Omental fat pad (tissue), 4 donors: ENCODE results near the gene ENPP4. TPM values are rescaled to one million over a fixed set of nuclear protein-coding genes. Genes with fewer than 3 reads are reported as not detected.
"Not testable (repeated sequence)": the region's sequence is repeated elsewhere in the genome, so short reads cannot be mapped to it uniquely, and the experiment has no call there.

Experiments used
- ATAC-seq: fragments of 150-250 bp; one replicate; pipeline ENCODE4 v1.9.1; 2016; ENCODE audit warnings: mild to moderate bottlenecking, moderate library complexity; ENCODE audit not compliant: low FRiP score
- DNase-seq: peaks from one replicate; pipeline ENCODE4 v3.0.0-alpha.2; 2019; ENCODE audit warnings: low spot score
- total RNA-seq, 4 donors: library from RNA; depleted of rRNA; stranded (reverse); fragments of >200 nt; gene quantifications; one replicate each; pipeline ENCODE4 v1.1.0, GENCODE V29; 2016
- TF ChIP-seq, protein P1 (sequence below), 3 donors: fragments of 450-650 bp; IDR thresholded peaks; one replicate each; pipeline ENCODE4 v1.5.1; 2016 to 2017; ENCODE audit warnings: antibody characterized with exemption in 3 of 3, mild to moderate bottlenecking in 3 of 3, moderate library complexity in 2 of 3

Gene ENPP4
- total RNA-seq, 4 donors from 2014 or later = 16.8 to 27.3 (median 21.8) TPM

DNA sequence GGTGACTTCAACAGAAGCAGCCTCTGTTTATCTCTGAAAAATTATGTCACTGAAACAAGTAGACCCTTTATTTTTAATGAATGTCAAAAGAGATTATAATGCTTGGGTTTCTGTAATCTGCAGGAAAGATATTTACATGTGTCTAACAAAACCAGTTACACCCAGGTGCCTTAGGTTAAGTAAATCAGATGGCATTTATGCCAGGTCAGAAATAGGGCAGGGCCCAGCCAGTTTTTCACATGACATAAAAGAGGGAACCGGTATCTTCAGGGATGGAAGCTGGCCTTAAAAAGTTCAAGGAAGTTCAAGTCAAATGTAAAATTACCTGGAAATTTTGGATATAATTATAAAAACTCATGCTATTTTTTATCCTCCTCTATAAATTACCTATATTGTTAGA lies 14.2 kb upstream of the ENPP4 start:
- ATAC-seq (no peak), DNase-seq (no peak)
- TF ChIP-seq, protein P1, sequence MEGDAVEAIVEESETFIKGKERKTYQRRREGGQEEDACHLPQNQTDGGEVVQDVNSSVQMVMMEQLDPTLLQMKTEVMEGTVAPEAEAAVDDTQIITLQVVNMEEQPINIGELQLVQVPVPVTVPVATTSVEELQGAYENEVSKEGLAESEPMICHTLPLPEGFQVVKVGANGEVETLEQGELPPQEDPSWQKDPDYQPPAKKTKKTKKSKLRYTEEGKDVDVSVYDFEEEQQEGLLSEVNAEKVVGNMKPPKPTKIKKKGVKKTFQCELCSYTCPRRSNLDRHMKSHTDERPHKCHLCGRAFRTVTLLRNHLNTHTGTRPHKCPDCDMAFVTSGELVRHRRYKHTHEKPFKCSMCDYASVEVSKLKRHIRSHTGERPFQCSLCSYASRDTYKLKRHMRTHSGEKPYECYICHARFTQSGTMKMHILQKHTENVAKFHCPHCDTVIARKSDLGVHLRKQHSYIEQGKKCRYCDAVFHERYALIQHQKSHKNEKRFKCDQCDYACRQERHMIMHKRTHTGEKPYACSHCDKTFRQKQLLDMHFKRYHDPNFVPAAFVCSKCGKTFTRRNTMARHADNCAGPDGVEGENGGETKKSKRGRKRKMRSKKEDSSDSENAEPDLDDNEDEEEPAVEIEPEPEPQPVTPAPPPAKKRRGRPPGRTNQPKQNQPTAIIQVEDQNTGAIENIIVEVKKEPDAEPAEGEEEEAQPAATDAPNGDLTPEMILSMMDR (IDR thresholded peaks at IDR 0.05) = no peak

DNA sequence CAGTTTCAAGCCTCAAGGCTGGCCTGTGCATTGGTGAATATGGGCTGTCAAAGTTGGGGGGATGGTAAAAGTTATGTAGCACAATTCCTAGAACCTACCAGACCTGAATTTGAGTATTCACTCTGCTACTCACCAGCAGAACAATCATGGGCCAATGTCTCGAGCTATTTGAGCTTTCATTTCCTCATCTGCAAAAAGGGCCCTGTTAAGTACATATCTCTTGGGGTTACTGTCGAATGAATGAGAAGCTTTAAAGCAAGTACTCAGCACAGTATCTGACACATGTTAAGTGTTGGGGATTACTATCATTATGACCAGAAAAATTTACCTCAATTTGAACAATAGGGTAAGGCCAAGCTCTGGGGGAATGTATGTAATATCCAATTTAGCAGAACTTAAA lies 13.5 kb upstream of the ENPP4 start:
- TF ChIP-seq, protein P1 (IDR thresholded peaks at IDR 0.05) = no peak
- ATAC-seq (no peak), DNase-seq (no peak)

DNA sequence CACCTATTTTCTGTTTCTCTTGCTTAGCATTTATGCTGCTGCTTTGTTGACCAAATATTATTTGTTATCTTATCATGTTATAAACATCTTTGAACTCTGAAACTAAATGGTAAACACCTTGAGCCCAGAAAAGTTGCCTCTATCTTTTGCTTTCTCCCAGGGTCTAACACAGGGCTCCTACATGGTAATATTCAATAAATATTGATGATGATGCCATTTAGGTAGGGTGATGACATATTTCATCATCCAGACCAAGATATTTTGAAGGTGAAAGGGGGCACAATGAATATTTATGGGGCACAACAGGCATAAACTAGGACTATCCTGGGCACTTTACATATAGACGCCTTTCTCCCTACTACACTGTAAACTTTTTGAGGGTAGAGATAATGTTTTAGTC lies 11.6 kb upstream of the ENPP4 start:
- TF ChIP-seq, protein P1 (IDR thresholded peaks at IDR 0.05) = no peak
- ATAC-seq (no peak), DNase-seq (no peak)

DNA sequence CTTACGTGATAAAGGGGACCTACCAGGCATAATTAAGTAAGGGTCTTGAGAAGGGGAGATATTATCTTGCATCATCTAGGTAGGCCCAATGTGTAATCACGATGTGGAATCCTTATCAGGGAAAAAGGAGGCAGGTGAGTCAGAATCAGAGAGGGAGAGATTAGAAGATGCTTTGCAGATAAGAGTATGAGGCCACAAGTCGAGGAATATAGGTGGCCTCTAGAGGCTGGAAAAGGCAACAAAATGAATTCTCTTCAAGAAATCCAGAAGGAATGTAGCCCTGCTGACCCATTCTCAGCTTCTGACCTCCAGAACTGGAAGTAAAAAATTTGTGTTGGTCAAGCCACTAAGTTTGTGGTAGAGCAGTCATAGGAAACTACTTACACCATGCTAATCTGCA lies 11.0 kb upstream of the ENPP4 start:
- TF ChIP-seq, protein P1 (IDR thresholded peaks at IDR 0.05) = no peak
- ATAC-seq = no peak

DNA sequence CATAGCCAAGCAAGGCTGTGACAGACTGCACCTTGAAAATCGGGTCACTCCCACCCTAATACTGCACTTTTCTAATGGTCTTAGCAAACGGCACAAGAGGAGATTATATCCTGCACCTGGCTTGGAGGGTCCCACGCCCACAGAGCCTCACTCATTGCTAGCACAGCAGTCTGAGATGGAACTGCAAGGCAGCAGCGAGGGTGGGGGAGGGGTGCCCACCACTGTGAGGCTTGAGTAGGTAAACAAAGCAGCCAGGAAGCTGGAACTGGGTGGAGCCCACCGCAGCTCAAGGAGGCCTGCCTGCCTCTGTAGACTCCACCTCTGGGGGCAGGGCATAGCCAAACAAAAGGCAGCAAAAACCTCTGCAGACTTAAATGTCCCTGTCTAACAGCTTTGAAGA lies 10.1 kb upstream of the ENPP4 start:
- ATAC-seq, DNase-seq: not testable (repeated sequence)

More for the DNA sequence above, 11.0 kb upstream of the ENPP4 start:
- no peak for DNase-seq

DNA sequence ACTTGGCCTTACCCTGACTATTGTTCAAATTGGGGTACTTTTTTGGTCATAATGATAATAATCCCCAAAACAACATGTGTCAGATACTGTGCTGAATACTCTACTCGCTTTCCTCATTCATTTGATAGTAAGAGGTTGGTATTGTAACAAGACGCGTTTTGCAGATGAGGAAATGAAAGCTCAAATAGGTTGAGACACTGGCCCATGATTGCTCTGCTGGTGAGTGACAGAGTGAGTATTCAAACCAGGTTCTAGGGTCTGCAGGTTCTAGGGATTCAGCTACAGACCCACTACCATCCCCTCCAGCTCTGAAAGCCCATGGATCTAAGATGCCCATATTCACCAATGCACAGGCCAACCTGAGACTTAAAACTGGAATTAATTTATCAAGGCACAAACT lies 1.3 kb upstream of the ENPP4 start:
- DNase-seq = no peak
- ATAC-seq = no peak
- TF ChIP-seq, protein P1 (IDR thresholded peaks at IDR 0.05) = no peak

- DNase-seq (no peak), ATAC-seq (no peak)
- TF ChIP-seq, protein P1 (IDR thresholded peaks at IDR 0.05) = no peak
Measured at GRCh38 chr6:46129291-46129628, 529 bp upstream of the ENPP4 start.

GRCh38 chr6:46130666-46131065 lies 877 bp downstream of the ENPP4 start:
- TF ChIP-seq, protein P1 (IDR thresholded peaks at IDR 0.05) = no peak
- ATAC-seq (no peak), DNase-seq (no peak)

DNA sequence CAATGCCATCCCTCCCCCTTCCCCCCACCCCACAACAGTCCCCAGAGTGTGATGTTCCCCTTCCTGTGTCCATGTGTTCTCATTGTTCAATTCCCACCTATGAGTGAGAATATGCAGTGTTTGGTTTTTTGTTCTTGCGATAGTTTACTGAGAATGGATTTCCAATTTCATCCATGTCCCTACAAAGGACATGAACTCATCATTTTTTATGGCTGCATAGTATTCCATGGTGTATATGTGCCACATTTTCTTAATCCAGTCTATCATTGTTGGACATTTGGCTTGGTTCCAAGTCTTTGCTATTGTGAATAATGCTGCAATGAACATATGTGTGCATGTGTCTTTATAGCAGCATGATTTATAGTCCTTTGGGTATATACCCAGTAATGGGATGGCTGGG lies 1.5 kb downstream of the ENPP4 start:
- DNase-seq, ATAC-seq: not testable (repeated sequence)
